NCI-H446 treated with DMSO at 0.1 percent for 48 hours (cell line): ENCODE measurements around the gene ADPRH.
"Not testable (repeated sequence)": the region's sequence is repeated elsewhere in the genome, so short reads cannot be mapped to it uniquely, and the experiment has no call there.

Source experiments
- DNase-seq: peaks from one replicate; lab custom pipeline; 2025; lab: John Stamatoyannopoulos, UW

ADPRH gene

GRCh38 chr3:119560160-119560559, 19.1 kb upstream of the ADPRH start:
- DNase-seq: no peak

GRCh38 chr3:119562307-119562961, 16.9 kb upstream of the ADPRH start:
- DNase-seq: no peak

- DNase-seq: not testable (repeated sequence)
Measured at GRCh38 chr3:119563334-119563733, 16.0 kb upstream of the ADPRH start.

GRCh38 chr3:119569156-119569555, 10.1 kb upstream of the ADPRH start:
- no peak for DNase-seq

- DNase-seq: no peak
Measured at GRCh38 chr3:119570229-119570628, 9.1 kb upstream of the ADPRH start.

- DNase-seq: no peak
Measured at GRCh38 chr3:119571230-119571629, 8.1 kb upstream of the ADPRH start.

- no peak for DNase-seq
Measured at GRCh38 chr3:119571688-119572087, 7.6 kb upstream of the ADPRH start.

- no peak for DNase-seq
Measured at GRCh38 chr3:119575507-119575906, 3.8 kb upstream of the ADPRH start.

- no peak for DNase-seq
Measured at GRCh38 chr3:119580067-119580760, 922 bp downstream of the ADPRH start.

- no peak for DNase-seq
Measured at GRCh38 chr3:119582178-119582577, 2.9 kb downstream of the ADPRH start.

GRCh38 chr3:119585208-119585607, 5.9 kb downstream of the ADPRH start:
- no peak for DNase-seq

GRCh38 chr3:119585856-119586570, 6.7 kb downstream of the ADPRH start:
- no peak for DNase-seq

GRCh38 chr3:119586733-119587172, 7.5 kb downstream of the ADPRH start:
- DNase-seq: no peak

GRCh38 chr3:119588112-119588511, 8.8 kb downstream of the ADPRH start:
- DNase-seq: no peak

GRCh38 chr3:119589102-119589773, 9.9 kb downstream of the ADPRH start:
- no peak for DNase-seq

GRCh38 chr3:119590706-119591105, 11.4 kb downstream of the ADPRH start:
- DNase-seq: no peak

- no peak for DNase-seq
Measured at GRCh38 chr3:119592861-119593260, 13.6 kb downstream of the ADPRH start.

- no peak for DNase-seq
Measured at GRCh38 chr3:119594066-119594465, 14.8 kb downstream of the ADPRH start.

- not testable (repeated sequence) for DNase-seq
Measured at GRCh38 chr3:119594929-119595328, 15.6 kb downstream of the ADPRH start.

GRCh38 chr3:119595639-119596334, 16.5 kb downstream of the ADPRH start:
- no peak for DNase-seq

GRCh38 chr3:119596398-119596797, 17.1 kb downstream of the ADPRH start:
- no peak for DNase-seq
